ENCODE data around the gene PA2G4. TPM values are rescaled to one million over a fixed set of nuclear protein-coding genes. Genes with fewer than 3 reads are reported as not detected.
"Not testable (repeated sequence)": the region's sequence is repeated elsewhere in the genome, so short reads cannot be mapped to it uniquely, and the experiment has no call there.

The PA2G4 gene
- total RNA-seq, 1 donor = 103 TPM

- peaks cover 39% of the 10 kb centered on the region for H3K4me1 ChIP-seq (ENCODE audit: insufficient read depth, low read length)
- H3K4me3 ChIP-seq (ENCODE audit: low read length) = peak within 1 kb of the TSS; percentile 71
- H3K27me3 ChIP-seq (ENCODE audit: insufficient read depth, low read length) = no peaks in the 10 kb centered on the region
- no peaks in the 10 kb centered on the region for H3K9me3 ChIP-seq (ENCODE audit: low read depth, low read length)
These were observed 47.9 kb downstream of the PA2G4 start, which contains the start of gene MYL6B for GRCh38 chr12:56152132-56152755. Gene MYL6B (plus strand): TSS chr12:56152587. CDS start chr12:56153919, 1,332 bp downstream.

GRCh38 chr12:56152756-56153677 is 48.7 kb downstream of the PA2G4 start:
- Histone ChIP-seq H3K4me1 (ENCODE audit: insufficient read depth, low read length) (peaks cover 45% of the 10 kb centered on the region), H3K9me3 (ENCODE audit: low read depth, low read length) (no peaks in the 10 kb centered on the region), H3K27me3 (ENCODE audit: insufficient read depth, low read length) (no peaks in the 10 kb centered on the region), H3K4me3 (ENCODE audit: low read length) (peak overlapping the region; percentile 71)

- Histone ChIP-seq H3K27me3 (ENCODE audit: insufficient read depth, low read length) (no peaks in the 10 kb centered on the region), H3K4me3 (ENCODE audit: low read length) (no peak overlapping the region), H3K4me1 (ENCODE audit: insufficient read depth, low read length) (peaks cover 45% of the 10 kb centered on the region), H3K9me3 (ENCODE audit: low read depth, low read length) (no peaks in the 10 kb centered on the region)
These were observed 49.3 kb downstream of the PA2G4 start for GRCh38 chr12:56153678-56154065.

DNA sequence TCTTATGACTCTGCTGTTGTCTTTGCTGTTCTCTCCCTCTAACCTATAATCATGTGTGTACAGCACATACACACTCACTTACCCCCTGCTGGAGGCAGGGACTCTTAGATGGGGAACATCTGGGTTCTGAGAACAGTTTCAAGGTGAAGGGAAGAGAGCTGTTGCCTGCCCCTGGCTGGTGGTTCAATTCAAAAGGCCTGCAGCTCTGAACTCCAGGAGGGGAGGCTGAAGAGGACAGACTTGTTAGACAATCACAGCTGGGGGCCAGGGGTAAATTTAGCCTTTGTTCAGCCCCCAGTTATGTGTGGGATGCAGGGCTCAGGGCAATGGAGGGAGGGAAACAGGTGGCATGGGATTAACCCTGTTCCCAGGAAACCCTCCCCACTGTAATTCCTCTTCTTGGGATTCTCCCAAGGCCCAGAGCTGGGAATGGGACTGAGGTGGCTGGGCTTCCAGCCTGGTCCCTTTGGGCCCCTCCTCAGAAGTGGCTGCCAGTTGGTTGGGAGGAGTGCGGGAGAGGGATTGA is 50.0 kb downstream of the PA2G4 start:
- Histone ChIP-seq H3K4me3 (ENCODE audit: low read length) (no peak overlapping the region), H3K4me1 (ENCODE audit: insufficient read depth, low read length) (peaks cover 49% of the 10 kb centered on the region), H3K27me3 (ENCODE audit: insufficient read depth, low read length) (no peaks in the 10 kb centered on the region)

GRCh38 chr12:56154818-56155217 is 50.5 kb downstream of the PA2G4 start:
- peaks cover 54% of the 10 kb centered on the region for H3K4me1 ChIP-seq (ENCODE audit: insufficient read depth, low read length)
- H3K27me3 ChIP-seq (ENCODE audit: insufficient read depth, low read length) = no peaks in the 10 kb centered on the region
- no peaks in the 10 kb centered on the region for H3K9me3 ChIP-seq (ENCODE audit: low read depth, low read length)
- H3K4me3 ChIP-seq (ENCODE audit: low read length) = no peak overlapping the region

More for the DNA sequence above, 50.0 kb downstream of the PA2G4 start:
- no peaks in the 10 kb centered on the region for H3K9me3 ChIP-seq (ENCODE audit: low read depth, low read length)

- no peaks in the 10 kb centered on the region for H3K27me3 ChIP-seq (ENCODE audit: insufficient read depth, low read length)
- no peak overlapping the region for H3K4me3 ChIP-seq (ENCODE audit: low read length)
- H3K4me1 ChIP-seq (ENCODE audit: insufficient read depth, low read length) = peaks cover 55% of the 10 kb centered on the region
These were observed 51.0 kb downstream of the PA2G4 start for GRCh38 chr12:56155256-56155845.

DNA sequence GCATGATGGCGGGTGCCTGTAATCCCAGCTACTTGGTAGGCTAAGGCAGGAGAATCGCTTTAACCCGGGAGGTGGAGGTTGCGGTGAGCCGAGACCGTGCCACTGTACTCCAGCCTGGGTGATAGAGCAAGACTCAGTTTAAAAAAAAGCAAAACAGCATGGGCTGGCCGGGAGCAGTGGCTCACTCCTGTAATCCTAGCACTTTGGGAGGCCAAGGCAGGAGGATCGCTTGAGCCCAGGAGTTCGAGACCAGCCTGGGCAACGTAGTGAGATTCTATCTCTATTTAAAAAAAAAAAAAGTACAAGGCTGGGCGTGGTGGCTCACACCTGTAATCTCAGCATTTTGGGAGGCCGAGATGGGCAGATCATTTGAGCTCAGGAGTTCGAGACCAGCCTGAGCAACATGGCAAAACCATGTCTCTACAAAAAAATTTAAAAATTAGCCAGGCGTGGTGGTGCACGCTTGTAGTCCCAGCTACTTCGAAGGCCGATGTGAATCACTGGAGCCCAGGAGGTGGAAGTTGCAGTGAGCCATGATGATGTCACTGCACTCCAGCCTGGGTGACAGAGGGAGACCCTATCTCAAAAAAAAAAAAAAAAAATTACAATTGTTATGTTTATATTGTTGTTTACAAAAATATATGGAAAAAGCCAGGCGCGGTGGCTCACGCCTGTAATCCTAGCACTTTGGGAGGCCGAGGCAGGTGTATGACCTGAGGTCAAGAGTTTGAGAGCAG is 52.3 kb downstream of the PA2G4 start:
- H3K27me3 ChIP-seq (ENCODE audit: insufficient read depth, low read length); H3K9me3 ChIP-seq (ENCODE audit: low read depth, low read length): not testable (repeated sequence)
- Histone ChIP-seq H3K4me3 (ENCODE audit: low read length) (peak overlapping the region; percentile 99), H3K4me1 (ENCODE audit: insufficient read depth, low read length) (peaks cover 52% of the 10 kb centered on the region)

More at GRCh38 chr12:56155256-56155845, 51.0 kb downstream of the PA2G4 start:
- H3K9me3 ChIP-seq (ENCODE audit: low read depth, low read length) = no peaks in the 10 kb centered on the region

GRCh38 chr12:56157201-56158028 is 53.1 kb downstream of the PA2G4 start:
- H3K27me3 ChIP-seq (ENCODE audit: insufficient read depth, low read length) = no peaks in the 10 kb centered on the region
- H3K4me3 ChIP-seq (ENCODE audit: low read length) = peak overlapping the region; percentile 99
- H3K4me1 ChIP-seq (ENCODE audit: insufficient read depth, low read length) = peaks cover 49% of the 10 kb centered on the region
- H3K9me3 ChIP-seq (ENCODE audit: low read depth, low read length) = no peaks in the 10 kb centered on the region

- Histone ChIP-seq H3K27me3 (ENCODE audit: insufficient read depth, low read length) (no peaks in the 10 kb centered on the region), H3K4me3 (ENCODE audit: low read length) (peak within 1 kb of the TSS; percentile 99), H3K9me3 (ENCODE audit: low read depth, low read length) (no peaks in the 10 kb centered on the region), H3K4me1 (ENCODE audit: insufficient read depth, low read length) (peaks cover 40% of the 10 kb centered on the region)
These were observed 53.9 kb downstream of the PA2G4 start, which contains the start of gene MYL6 for GRCh38 chr12:56158029-56158925. Gene MYL6 (plus strand): TSS chr12:56158359. CDS start chr12:56158402, 43 bp downstream.

DNA sequence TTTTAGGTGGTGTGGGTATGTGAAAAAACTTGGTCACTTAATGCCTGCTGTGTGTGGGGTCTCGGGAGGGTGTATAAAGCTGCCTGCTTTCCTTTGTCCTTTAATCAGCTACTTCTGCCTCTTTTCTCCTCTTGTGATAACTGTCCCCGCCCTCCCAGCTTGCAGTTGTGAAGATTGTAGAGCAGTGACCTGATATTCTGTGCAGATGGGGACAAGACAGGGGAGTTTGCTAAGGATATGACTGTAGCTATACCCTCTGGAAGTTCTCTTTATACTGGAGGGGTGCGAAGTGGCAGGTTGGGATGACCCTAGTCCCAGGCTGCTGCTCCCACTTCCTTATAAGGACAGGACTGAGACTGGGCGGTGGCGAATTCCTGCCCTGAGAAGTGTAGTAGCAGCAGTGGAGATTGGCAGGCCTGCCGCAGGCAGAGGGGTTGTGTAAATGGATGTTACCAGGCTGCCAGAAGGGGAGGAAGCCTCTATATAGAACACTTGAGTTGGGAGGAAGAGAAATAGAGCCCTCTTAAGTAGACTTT is 54.6 kb downstream of the PA2G4 start:
- peak overlapping the region; percentile 99 for H3K4me3 ChIP-seq (ENCODE audit: low read length)
- H3K9me3 ChIP-seq (ENCODE audit: low read depth, low read length) = no peaks in the 10 kb centered on the region
- no peaks in the 10 kb centered on the region for H3K27me3 ChIP-seq (ENCODE audit: insufficient read depth, low read length)
- peaks cover 37% of the 10 kb centered on the region for H3K4me1 ChIP-seq (ENCODE audit: insufficient read depth, low read length)

DNA sequence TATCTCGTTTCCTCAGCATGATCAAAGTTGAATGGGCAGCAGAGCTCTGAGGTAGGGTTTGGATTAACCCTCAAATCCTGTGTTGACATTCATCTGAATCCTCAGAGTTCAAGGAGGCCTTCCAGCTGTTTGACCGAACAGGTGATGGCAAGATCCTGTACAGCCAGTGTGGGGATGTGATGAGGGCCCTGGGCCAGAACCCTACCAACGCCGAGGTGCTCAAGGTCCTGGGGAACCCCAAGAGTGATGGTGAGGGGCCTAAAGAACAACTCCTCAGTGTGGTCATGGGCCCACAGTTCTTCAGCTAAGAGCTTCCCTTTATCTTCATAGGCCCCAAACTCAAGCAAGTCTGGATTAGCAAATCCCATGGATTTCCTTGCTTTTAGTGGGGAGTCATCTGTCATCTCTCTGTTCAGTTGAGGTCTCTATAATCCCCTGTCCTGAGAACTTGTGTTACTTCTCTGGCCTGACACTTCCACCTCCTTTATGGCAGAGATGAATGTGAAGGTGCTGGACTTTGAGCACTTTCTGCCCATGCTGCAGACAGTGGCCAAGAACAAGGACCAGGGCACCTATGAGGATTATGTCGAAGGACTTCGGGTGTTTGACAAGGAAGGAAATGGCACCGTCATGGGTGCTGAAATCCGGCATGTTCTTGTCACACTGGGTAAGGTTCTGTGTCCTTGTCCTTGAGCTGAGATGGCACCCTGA is 55.3 kb downstream of the PA2G4 start:
- Histone ChIP-seq H3K27me3 (ENCODE audit: insufficient read depth, low read length) (no peaks in the 10 kb centered on the region), H3K4me1 (ENCODE audit: insufficient read depth, low read length) (peaks cover 37% of the 10 kb centered on the region), H3K9me3 (ENCODE audit: low read depth, low read length) (no peaks in the 10 kb centered on the region), H3K4me3 (ENCODE audit: low read length) (peak overlapping the region; percentile 99)

DNA sequence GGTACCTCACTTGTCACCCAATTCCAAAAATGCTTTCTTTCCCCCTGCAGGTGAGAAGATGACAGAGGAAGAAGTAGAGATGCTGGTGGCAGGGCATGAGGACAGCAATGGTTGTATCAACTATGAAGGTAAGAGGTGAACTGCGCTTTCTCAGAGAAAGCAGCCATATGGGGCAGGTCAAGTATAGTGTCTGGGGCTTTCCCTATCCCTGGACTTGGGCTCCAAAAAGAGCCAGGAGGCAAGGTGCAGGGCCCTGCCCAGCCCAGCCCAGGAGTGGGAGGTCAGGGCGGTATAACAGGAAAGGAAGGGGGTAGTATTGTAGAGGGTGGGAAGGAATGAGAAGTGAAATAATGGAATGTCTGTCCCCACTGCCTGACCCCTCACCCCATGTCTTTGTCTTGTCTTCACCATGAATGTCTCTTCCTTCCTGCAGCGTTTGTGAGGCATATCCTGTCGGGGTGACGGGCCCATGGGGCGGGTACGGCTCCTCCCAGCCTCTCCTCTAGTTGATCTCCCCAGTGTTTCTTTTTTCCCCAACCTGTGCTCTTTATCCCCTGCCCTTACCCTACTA is 55.9 kb downstream of the PA2G4 start:
- Histone ChIP-seq H3K9me3 (ENCODE audit: low read depth, low read length) (no peaks in the 10 kb centered on the region), H3K4me1 (ENCODE audit: insufficient read depth, low read length) (peaks cover 37% of the 10 kb centered on the region), H3K27me3 (ENCODE audit: insufficient read depth, low read length) (no peaks in the 10 kb centered on the region), H3K4me3 (ENCODE audit: low read length) (peak overlapping the region; percentile 99)
